HepG2 (cell line): ENCODE measurements around the gene PSMB3.

ENCODE experiments used
- EP300 ChIP-seq, 3 experiments: sonication (generic) in 1 of 3; formaldehyde crosslinking in 1 of 3; IDR thresholded peaks; 2 replicates each; pipeline versions ENCODE4 v1.5.1 to v1.6.1; 2011 to 2020; ENCODE audit warnings: low read depth in 2 of 3, low read length in 2 of 3, borderline replicate concordance in 1 of 3, improper control_type of control experiment in 1 of 3, mild to moderate bottlenecking in 1 of 3, missing genetic modification reagents in 1 of 3, moderate library complexity in 1 of 3
- ETV5 ChIP-seq: IDR thresholded peaks from 2 replicates; pipeline ENCODE4 v1.6.1; 2018; ENCODE audit warnings: missing biosample characterization, missing genetic modification reagents, inconsistent platforms, borderline replicate concordance
- ZNF83 ChIP-seq: sonication (generic); formaldehyde crosslinking; IDR thresholded peaks from 2 replicates; pipeline ENCODE4 v1.4.0; 2020; ENCODE audit warnings: missing genetic modification reagents, mild to moderate bottlenecking, borderline replicate concordance

- TF ChIP-seq EP300 (IDR thresholded peaks at IDR 0.05; ENCODE audit: low read depth in 2 of 2, low read length in 2 of 2) (no peak), EP300 (CRISPR knock-in tag; IDR thresholded peaks at IDR 0.05; ENCODE audit: borderline replicate concordance) (no peak), ZNF83 (CRISPR knock-in tag) (no peak), ETV5 (no peak)
These were observed 24.2 kb upstream of the PSMB3 start for GRCh38 chr17:38728290-38728831.
